Measurements from ENCODE around the gene TSEN54. TPM values are rescaled to one million over a fixed set of nuclear protein-coding genes. Genes with fewer than 3 reads are reported as not detected.

Gene TSEN54
- total RNA-seq, 1 donor from 2014 or later, result 24.0 TPM

DNA sequence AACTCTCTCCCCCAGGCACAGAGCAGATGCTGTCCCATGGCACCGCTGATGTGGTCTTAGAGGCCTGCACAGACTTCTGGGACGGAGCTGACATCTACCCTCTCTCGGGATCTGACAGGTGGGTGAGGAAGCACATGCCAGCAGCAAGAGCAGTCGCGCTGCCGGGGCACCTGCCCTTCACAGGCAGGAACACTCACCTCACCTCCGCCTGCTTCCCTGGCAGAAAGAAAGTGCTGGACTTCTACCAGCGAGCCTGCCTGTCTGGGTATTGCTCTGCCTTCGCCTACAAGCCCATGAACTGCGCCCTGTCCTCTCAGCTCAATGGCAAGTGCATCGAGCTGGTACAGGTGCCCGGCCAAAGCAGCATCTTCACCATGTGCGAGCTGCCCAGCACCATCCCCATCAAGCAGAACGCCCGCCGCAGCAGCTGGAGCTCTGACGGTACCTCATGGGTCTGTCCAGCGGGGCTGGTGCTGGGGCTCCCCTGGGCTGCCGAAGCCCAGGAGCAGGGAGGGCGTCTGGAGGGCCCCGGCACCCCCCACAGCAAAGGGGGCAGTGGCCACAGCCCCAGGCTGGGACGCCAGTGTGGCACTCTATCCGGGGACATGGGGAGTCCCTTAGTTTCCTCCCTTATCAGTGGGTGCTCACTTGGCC lies 22.7 kb upstream of the TSEN54 start:
- no peak for DNase-seq (ENCODE audit: low read depth)
- TF ChIP-seq, protein P1, sequence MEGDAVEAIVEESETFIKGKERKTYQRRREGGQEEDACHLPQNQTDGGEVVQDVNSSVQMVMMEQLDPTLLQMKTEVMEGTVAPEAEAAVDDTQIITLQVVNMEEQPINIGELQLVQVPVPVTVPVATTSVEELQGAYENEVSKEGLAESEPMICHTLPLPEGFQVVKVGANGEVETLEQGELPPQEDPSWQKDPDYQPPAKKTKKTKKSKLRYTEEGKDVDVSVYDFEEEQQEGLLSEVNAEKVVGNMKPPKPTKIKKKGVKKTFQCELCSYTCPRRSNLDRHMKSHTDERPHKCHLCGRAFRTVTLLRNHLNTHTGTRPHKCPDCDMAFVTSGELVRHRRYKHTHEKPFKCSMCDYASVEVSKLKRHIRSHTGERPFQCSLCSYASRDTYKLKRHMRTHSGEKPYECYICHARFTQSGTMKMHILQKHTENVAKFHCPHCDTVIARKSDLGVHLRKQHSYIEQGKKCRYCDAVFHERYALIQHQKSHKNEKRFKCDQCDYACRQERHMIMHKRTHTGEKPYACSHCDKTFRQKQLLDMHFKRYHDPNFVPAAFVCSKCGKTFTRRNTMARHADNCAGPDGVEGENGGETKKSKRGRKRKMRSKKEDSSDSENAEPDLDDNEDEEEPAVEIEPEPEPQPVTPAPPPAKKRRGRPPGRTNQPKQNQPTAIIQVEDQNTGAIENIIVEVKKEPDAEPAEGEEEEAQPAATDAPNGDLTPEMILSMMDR (conservative IDR thresholded peaks at IDR 0.05; ENCODE audit: low read depth, low read length), result no peak
- H3K4me3 ChIP-seq (ENCODE audit: low read depth, low read length), result no peak overlapping the region

DNA sequence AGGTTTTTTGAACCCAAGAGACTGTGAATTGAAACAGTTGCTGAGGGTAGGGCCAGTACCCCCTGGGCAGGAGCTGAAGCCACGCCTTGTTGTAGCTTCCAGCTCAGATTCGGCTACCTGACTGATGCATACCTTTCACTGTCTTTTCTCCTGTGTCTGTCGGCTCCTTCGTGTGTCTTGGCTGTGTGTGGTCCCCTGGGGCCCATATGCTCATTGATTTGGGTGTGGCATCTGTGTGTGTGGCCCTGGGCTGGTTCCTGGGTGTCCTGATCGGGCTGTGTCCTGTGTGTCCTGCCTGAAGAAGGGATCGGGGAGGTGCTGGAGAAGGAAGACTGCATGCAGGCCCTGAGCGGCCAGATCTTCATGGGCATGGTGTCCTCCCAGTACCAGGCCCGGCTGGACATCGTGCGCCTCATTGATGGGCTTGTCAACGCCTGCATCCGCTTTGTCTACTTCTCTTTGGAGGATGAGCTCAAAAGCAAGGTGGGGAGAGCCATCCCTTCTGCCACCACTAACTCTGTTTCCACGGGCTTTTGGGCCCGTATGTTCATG lies 21.9 kb upstream of the TSEN54 start:
- no peak for DNase-seq (ENCODE audit: low read depth)
- TF ChIP-seq, protein P1 (conservative IDR thresholded peaks at IDR 0.05; ENCODE audit: low read depth, low read length), result no peak
- no peak overlapping the region for H3K4me3 ChIP-seq (ENCODE audit: low read depth, low read length)

DNA sequence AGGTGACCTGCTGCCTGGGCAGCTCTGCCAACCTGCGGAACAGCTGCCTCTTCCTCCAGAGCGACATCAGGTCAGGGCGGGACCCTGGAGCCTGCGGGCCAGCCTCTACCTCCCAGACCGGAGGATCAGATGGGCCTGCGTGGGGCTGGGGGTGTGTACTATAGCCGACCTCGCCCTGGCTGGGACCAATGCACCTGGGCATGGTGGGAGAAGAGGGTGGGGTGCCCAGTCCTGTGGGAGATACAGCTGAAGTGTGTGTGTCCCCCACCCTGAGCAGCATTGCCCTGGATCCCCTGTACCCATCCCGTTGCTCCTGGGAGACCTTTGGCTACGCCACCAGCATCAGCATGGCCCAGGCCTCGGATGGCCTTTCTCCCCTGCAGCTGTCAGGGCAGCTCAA lies 20.3 kb upstream of the TSEN54 start:
- no peak overlapping the region for H3K4me3 ChIP-seq (ENCODE audit: low read depth, low read length)
- TF ChIP-seq, protein P1 (conservative IDR thresholded peaks at IDR 0.05; ENCODE audit: low read depth, low read length), result no peak
- DNase-seq (ENCODE audit: low read depth), result no peak

DNA sequence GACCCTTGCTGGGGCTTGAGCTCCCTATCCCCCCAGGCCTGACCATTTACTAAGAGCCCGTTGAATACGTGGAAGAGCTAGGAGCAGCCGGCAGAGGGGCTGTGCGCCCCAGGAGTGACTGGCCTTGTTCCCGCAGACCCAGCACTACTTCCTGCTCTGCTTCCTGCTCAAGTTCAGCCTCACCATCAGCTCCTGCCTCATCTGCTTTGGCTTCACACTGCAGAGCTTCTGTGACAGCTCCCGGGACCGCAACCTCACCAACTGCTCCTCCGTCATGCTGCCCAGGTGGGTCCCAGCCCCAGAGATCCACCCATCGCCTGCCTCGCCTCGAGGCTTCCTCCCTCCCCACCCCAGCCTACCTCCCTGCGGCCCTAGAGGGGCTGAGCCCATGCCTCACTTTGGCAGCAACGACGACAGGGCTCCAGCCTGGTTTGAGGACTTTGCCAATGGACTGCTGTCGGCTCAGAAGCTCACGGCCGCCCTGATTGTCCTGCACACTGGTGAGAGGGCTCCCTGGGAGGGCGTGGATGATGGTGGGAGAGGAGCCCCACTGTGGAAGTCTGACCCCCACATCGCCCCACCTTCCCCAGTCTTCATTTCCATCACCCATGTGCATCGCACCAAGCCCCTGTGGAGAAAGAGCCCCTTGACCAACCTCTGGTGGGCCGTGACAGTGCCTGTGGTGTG lies 18.1 kb upstream of the TSEN54 start:
- no peak overlapping the region for H3K4me3 ChIP-seq (ENCODE audit: low read depth, low read length)
- no peak for DNase-seq (ENCODE audit: low read depth)
- TF ChIP-seq, protein P1 (conservative IDR thresholded peaks at IDR 0.05; ENCODE audit: low read depth, low read length), result no peak

DNA sequence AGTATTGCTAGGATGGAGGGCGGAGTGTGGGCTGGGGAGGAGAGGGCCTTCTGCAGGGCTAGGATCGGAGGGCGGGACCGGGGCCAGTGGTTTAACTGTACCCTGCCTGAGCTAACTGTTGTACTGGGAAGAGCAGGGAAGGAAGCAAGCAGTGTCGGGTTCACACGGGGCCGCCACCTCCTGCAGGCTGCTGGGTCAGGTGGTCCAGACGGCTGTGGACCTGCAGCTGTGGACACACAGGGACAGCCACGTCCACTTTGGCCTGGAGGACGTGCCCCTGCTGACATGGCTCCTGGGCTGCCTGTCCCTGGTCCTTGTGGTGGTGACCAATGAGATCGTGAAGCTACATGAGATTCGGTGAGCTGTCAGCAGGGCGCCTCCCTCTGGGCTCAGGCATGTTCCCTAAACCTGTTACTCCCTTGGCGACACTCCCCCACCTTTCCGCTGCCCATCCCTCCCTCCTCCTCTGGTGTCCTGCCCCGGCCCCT lies 17.6 kb upstream of the TSEN54 start:
- TF ChIP-seq, protein P1 (conservative IDR thresholded peaks at IDR 0.05; ENCODE audit: low read depth, low read length), result no peak
- H3K4me3 ChIP-seq (ENCODE audit: low read depth, low read length), result no peak overlapping the region
- no peak for DNase-seq (ENCODE audit: low read depth)

DNA sequence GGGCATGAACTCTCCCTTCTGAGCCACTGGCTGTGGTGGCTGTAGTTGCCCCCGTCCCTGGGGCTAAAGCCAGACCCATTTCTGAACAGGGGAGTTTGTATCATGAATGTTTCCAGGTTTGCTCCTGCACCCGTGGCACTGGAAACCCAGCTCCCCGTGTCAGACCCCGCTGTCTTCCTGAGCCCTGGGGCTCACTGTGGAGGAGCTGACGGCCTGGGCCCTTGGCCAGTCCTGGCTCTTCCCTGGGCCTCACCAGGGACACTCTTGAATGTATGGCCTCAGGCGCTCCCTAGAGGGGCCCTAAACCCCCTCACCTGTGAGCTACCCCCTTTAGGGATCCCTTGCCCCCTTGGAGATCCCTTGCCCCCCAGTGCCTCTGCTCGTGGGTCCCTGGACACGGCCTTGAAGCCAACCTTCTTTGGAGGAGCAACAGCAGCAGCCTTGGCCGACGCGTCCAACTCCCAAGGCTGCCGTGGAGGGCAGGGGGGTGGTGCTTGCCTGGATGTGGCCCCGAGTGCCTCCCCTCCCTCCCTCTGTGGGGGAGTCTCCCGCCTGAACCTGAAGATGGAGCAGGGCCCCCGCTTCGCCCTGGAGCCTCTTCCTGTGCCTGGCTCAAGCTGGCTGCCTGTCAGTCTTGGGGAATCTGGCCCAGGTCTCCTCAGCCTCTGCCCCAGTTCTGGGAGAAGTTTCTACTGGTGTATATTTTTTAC lies 16.9 kb upstream of the TSEN54 start:
- TF ChIP-seq, protein P1 (conservative IDR thresholded peaks at IDR 0.05; ENCODE audit: low read depth, low read length), result no peak
- H3K4me3 ChIP-seq (ENCODE audit: low read depth, low read length), result no peak overlapping the region
- no peak for DNase-seq (ENCODE audit: low read depth)
